Fibroblast of skin of back (primary cell): ENCODE measurements around the gene MMP10.
A peak's percentile ranks its signal among the peaks of the same experiment; 100 is the strongest.
"Not testable (repeated sequence)": the region's sequence is repeated elsewhere in the genome, so short reads cannot be mapped to it uniquely, and the experiment has no call there.

ENCODE experiments used
- DNase-seq: peaks from one replicate; pipeline ENCODE4 v3.0.0-alpha.2; 2013

MMP10 gene

DNA sequence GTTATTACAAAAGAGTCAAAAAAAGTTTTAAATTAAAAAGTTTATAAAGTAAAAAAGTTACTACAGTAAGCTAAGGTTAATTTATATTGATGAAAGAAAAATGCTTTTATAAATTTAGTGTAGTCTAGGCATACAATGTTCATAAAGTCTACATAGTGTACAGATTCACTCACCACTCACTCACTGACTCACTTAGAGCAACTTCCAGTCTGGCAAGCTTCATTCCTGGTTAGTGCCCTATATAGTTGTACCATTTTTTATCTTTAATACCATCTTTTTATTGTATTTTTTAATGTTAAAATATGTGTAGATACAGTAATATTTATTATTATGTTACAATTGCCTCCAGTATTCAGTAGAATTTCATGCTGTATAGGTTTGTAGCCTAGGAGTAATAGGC, 2.6 kb upstream of the MMP10 start:
- DNase-seq: no peak

- DNase-seq: no peak
Observed at GRCh38 chr11:102781676-102782075, 1.2 kb upstream of the MMP10 start.

GRCh38 chr11:102776454-102776853, 4.0 kb downstream of the MMP10 start:
- DNase-seq: no peak

- DNase-seq: no peak
Observed at GRCh38 chr11:102773386-102773785, 7.0 kb downstream of the MMP10 start.

GRCh38 chr11:102771351-102771750, 9.1 kb downstream of the MMP10 start:
- DNase-seq: no peak

DNA sequence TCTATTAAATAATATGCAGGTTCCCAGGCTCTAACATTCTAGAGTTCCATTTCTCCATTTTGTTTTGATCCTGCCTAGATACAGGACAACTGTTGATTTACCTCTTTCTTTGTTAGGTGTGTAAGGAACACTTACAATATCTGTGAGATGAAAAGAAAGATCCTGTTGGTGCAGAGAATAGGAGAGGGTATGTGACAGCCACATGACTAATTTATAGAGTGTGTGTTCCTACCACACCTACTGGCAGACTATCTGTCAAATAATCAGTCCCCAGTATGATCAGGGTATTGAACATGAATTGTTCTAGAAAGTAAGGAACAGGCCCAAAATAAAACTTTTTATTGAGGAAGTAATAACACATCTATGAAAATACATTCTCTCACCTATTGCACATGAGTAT, 10.2 kb downstream of the MMP10 start:
- DNase-seq: no peak

DNA sequence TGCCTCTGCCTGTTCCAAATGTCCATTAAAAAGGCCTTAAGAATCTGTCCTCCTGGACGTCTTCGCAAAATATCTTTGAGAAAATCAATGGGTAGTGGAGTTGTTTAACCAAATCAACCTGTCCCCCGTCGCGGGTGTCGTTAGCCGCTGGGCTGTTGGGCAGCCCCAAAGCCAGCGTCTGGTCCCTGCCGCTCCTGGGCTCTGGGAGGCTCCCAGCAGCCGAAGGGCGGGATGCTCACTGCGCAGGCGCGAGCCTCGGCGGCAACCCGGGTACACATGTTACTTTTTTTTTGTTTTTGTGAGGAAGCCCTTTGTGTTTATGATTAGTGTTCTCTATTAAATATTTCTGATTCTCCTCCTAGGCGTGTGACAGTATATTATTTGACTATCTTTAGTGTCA, 12.6 kb downstream of the MMP10 start:
- DNase-seq: no peak

- DNase-seq: peak; percentile 9
Observed at GRCh38 chr11:102763440-102763839, 17.0 kb downstream of the MMP10 start.

GRCh38 chr11:102762361-102762767, 18.1 kb downstream of the MMP10 start:
- peak; percentile 59 for DNase-seq

- peak; percentile 91 for DNase-seq
Observed at GRCh38 chr11:102761646-102762238, 18.7 kb downstream of the MMP10 start.

GRCh38 chr11:102760344-102761035, 19.9 kb downstream of the MMP10 start:
- peak; percentile 94 for DNase-seq

GRCh38 chr11:102757823-102758549, 22.4 kb downstream of the MMP10 start:
- DNase-seq: peak; percentile 35

GRCh38 chr11:102753267-102753666, 27.2 kb downstream of the MMP10 start:
- no peak for DNase-seq

- DNase-seq: no peak
Observed at GRCh38 chr11:102751673-102752072, 28.8 kb downstream of the MMP10 start.

DNA sequence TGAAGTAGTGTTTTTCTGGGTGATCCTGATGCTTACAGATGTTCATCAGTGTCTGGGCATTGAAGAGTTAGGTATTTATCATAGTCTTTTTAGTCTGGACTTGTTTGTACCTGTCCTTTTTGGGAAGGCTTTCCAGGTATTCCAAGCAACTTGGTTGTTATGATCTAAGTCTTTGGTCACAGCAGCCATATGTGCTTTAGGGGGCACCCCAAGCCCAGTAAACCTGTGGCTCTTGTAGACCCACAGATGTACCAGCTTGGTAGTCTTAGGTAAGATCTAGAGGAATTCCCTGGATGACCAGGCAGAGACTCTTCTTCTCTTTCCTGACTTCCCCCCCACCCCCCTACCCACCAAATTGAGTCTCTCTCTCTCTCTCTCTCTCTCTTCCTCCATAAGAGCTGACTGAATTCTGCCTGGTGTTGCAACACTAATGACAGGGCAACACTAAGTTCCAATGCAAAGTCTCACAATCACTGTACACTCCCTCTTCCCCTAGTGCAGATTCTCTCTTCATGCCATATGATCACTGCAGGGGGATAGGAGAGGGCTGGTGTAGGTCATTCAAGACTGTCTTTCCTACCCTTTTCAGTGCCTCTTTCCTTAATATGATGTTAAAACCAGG, 31.2 kb downstream of the MMP10 start:
- DNase-seq: no peak

GRCh38 chr11:102746746-102747578, 33.5 kb downstream of the MMP10 start:
- DNase-seq: not testable (repeated sequence)

DNA sequence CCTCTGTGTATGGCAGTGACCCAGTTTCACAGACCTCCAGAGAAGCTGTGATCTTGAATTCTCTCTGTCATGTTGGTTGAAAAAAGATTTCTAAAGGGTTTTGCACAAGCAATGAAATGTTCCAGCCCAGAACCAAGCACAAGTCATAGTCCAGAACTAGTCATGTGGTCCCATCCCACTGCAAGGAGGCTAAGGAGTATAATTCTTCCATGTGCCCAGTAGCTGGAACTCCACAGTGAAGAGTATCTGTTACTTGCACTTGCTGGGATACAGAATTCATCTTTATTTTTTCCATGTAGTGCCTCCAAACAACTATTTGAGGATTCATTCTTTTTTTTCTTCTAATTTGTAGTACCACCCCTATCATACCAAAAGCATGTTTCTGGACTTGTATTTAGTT, 45.8 kb downstream of the MMP10 start:
- no peak for DNase-seq

- DNase-seq: peak; percentile 55
Observed at GRCh38 chr11:102733232-102733875, 47.1 kb downstream of the MMP10 start.

GRCh38 chr11:102730944-102731343, 49.5 kb downstream of the MMP10 start:
- not testable (repeated sequence) for DNase-seq

GRCh38 chr11:102729849-102730815, 50.3 kb downstream of the MMP10 start:
- peak; percentile 34 for DNase-seq

GRCh38 chr11:102727890-102728289, 52.5 kb downstream of the MMP10 start:
- peak; percentile 75 for DNase-seq
